OCI-LY7 (cell line): Measurements from ENCODE around the gene GHDC.

Source experiments
- EZH2phosphoT487 ChIP-seq: fragments of 200-600 bp; sonication (generic); IDR thresholded peaks from 2 replicates; pipeline ENCODE4 v1.6.1; 2018; ENCODE audit warnings: low read depth, borderline replicate concordance, mild to moderate bottlenecking, mixed run types, antibody characterized with exemption, low read length, moderate library complexity, mixed read lengths
- TF ChIP-seq, protein P1 (sequence below): fragments of 200-600 bp; sonication (generic); conservative IDR thresholded peaks from 2 replicates; pipeline ENCODE4 v1.5.1; 2014; ENCODE audit warnings: mild to moderate bottlenecking, antibody characterized with exemption, low read length, moderate library complexity, mixed read lengths

DNA sequence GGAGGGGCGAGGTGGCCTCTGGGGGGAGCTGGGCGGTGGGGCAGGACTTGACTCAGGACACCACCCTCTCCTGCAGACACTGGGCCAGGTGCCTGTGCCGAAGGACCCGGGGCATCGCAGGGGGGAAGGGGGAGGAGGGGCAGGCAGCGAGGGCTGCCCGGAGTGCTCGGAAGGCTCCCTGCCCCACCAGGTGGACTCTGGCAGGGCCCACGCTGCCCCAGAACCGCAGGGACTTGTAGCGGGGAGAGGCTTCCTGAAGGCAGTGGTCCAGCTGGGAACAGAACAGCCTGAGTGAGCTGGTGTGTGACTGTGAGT is 4.7 kb downstream of the GHDC start:
- TF ChIP-seq, protein P1, sequence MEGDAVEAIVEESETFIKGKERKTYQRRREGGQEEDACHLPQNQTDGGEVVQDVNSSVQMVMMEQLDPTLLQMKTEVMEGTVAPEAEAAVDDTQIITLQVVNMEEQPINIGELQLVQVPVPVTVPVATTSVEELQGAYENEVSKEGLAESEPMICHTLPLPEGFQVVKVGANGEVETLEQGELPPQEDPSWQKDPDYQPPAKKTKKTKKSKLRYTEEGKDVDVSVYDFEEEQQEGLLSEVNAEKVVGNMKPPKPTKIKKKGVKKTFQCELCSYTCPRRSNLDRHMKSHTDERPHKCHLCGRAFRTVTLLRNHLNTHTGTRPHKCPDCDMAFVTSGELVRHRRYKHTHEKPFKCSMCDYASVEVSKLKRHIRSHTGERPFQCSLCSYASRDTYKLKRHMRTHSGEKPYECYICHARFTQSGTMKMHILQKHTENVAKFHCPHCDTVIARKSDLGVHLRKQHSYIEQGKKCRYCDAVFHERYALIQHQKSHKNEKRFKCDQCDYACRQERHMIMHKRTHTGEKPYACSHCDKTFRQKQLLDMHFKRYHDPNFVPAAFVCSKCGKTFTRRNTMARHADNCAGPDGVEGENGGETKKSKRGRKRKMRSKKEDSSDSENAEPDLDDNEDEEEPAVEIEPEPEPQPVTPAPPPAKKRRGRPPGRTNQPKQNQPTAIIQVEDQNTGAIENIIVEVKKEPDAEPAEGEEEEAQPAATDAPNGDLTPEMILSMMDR = no peak
- TF ChIP-seq EZH2phosphoT487 = no peak
